Omental fat pad (tissue), 4 donors: ENCODE measurements around the gene PMEL. TPM values are rescaled to one million over a fixed set of nuclear protein-coding genes. Genes with fewer than 3 reads are reported as not detected.

Experiments used
- ATAC-seq: fragments of 150-250 bp; one replicate; pipeline ENCODE4 v1.9.1; 2016; ENCODE audit warnings: mild to moderate bottlenecking, moderate library complexity; ENCODE audit not compliant: low FRiP score
- DNase-seq: peaks from one replicate; pipeline ENCODE4 v3.0.0-alpha.2; 2019; ENCODE audit warnings: low spot score
- CTCF ChIP-seq, 3 donors: fragments of 450-650 bp; IDR thresholded peaks; one replicate each; pipeline ENCODE4 v1.5.1; 2016 to 2017; ENCODE audit warnings: antibody characterized with exemption in 3 of 3, mild to moderate bottlenecking in 3 of 3, moderate library complexity in 2 of 3
- total RNA-seq, 4 donors: library from RNA; depleted of rRNA; stranded (reverse); fragments of >200 nt; gene quantifications; one replicate each; pipeline ENCODE4 v1.1.0, GENCODE V29; 2016

Gene PMEL
- total RNA-seq, 4 donors from 2014 or later: 0.65 to 5.2 (median 1.2) TPM

- TF ChIP-seq CTCF (IDR thresholded peaks at IDR 0.05): peak in 1 of 3 donors; percentile 43
- ATAC-seq (peak; percentile 87), DNase-seq (peak; percentile 83)
These were observed 25.6 kb downstream of the PMEL start for GRCh38 chr12:55940065-55940732.

GRCh38 chr12:55938826-55939501 is 26.9 kb downstream of the PMEL start:
- DNase-seq (no peak), ATAC-seq (no peak)
- no peak for TF ChIP-seq CTCF (IDR thresholded peaks at IDR 0.05)

- no peak for TF ChIP-seq CTCF (IDR thresholded peaks at IDR 0.05)
- no peak for DNase-seq
- ATAC-seq: no peak
These were observed 27.9 kb downstream of the PMEL start for GRCh38 chr12:55937981-55938380.

GRCh38 chr12:55935738-55936151 is 30.1 kb downstream of the PMEL start:
- TF ChIP-seq CTCF (IDR thresholded peaks at IDR 0.05): no peak
- no peak for ATAC-seq
- no peak for DNase-seq

GRCh38 chr12:55934773-55935172 is 31.1 kb downstream of the PMEL start:
- no peak for TF ChIP-seq CTCF (IDR thresholded peaks at IDR 0.05)
- DNase-seq (no peak), ATAC-seq (no peak)

GRCh38 chr12:55933799-55934742 is 31.8 kb downstream of the PMEL start:
- ATAC-seq: no peak
- DNase-seq: no peak
- TF ChIP-seq CTCF (IDR thresholded peaks at IDR 0.05): no peak
